GM13976 (cell line): ENCODE measurements around the gene ACADSB.

Source experiments
- DNase-seq: peaks from one replicate; pipeline ENCODE4 v3.0.0; 2012; ENCODE audit warnings: low spot score
- CTCF ChIP-seq: IDR thresholded peaks from 2 replicates; pipeline ENCODE4 v1.5.1; 2012; ENCODE audit warnings: borderline replicate concordance, mild to moderate bottlenecking; ENCODE audit not compliant: insufficient read depth; ENCODE audit errors: extremely low read depth, missing control alignments, control extremely low read depth
- in situ Hi-C: fragments of 300-500 bp; cut with MboI; formaldehyde crosslinking; loops from one replicate; pipeline ENCODE4 v1.12.0; 2022; ENCODE audit warnings: low sequenced_read_pairs, mixed read lengths, inconsistent platforms; ENCODE audit not compliant: unreplicated experiment

ACADSB gene

DNA sequence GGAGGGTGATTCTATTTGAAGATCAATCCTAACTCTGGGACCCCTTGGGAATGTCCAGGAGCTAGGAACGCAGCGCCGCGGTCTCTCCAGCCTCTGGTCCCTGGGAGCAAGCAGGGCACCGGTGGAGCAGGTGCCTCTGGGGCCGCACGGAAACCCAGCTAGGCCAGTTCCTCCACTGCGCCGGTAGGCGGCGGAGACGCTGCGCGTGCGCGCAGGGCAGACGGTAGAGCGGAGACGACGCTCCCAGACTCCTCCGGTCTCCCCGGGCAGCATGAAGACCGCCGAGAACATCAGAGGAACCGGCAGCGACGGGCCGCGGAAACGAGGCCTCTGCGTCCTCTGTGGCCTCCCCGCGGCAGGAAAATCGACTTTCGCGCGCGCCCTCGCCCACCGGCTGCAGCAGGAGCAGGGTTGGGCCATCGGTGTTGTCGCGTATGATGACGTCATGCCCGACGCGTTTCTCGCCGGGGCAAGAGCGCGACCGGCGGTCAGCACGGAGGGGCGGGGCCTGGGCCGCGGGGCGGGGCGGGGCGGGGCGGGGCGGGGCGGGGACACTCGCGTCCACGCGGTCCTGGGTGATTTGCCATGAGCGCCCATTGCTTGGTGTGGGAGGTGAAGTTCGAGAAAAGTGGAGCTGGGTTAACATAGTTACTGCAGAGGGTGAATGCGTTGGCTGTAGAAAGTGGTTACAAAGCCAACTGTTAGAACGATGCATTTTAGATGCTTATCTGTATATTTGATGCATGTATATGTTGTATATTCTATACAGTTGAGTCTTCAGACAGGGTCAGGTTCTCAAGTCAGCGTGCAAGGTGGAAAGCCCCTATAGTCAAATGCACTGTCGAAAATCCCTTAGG is 28.4 kb upstream of the ACADSB start, which contains the start of gene PSTK:
TSS of gene PSTK (plus strand) at position 193 of the 857 bp plus-strand sequence. CDS start at position 272, 79 bp downstream.
- in situ Hi-C loops: no loop called here
- peak; percentile 98 for DNase-seq
- TF ChIP-seq CTCF: peak; percentile 93

GRCh38 chr10:122981066-122981464 is 27.7 kb upstream of the ACADSB start:
- peak; percentile 37 for DNase-seq

GRCh38 chr10:122983898-122984297 is 24.9 kb upstream of the ACADSB start:
- in situ Hi-C loops: no loop called here
- no peak for DNase-seq
- no peak for TF ChIP-seq CTCF

More at GRCh38 chr10:122981066-122981464, 27.7 kb upstream of the ACADSB start:
- in situ Hi-C loops: no loop called here
- TF ChIP-seq CTCF: peak; percentile 9

DNA sequence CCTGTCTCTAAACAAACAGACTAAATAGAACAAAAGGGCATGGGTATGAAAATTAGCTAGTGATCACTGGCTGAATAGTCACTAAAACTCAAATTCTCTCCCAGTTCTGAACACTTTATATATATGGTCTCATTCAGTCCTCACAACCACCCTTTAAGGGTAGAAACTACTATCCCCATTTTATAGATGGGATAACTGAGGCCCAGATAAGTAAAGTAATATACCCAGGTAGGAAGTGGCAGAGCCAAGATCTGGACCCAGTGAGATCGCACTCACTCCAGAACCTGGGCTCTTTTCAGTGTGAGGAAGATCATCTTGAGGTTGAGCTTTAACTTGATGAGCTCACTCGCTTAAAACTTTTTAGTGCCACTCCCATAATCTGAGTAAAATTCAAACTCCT is 24.1 kb upstream of the ACADSB start:
- no peak for DNase-seq
- TF ChIP-seq CTCF: no peak
- in situ Hi-C loops: no loop called here

GRCh38 chr10:122986335-122986734 is 22.5 kb upstream of the ACADSB start:
- no peak for TF ChIP-seq CTCF
- no peak for DNase-seq
- in situ Hi-C loops: no loop called here

GRCh38 chr10:122988501-122988900 is 20.3 kb upstream of the ACADSB start:
- TF ChIP-seq CTCF: no peak

More at GRCh38 chr10:122988501-122988900, 20.3 kb upstream of the ACADSB start:
- in situ Hi-C loops: no loop called here
- no peak for DNase-seq
